ENCODE measurements around the gene CYP2C8.
"Not testable (repeated sequence)": the region's sequence is repeated elsewhere in the genome, so short reads cannot be mapped to it uniquely, and the experiment has no call there.

CYP2C8 gene

GRCh38 chr10:95071107-95071660 is 1.9 kb upstream of the CYP2C8 start:
- POLR2A ChIA-PET = no interaction called here
- no peak for DNase-seq (ENCODE audit: low read depth, low spot score)
- no peak for TF ChIP-seq CTCF (IDR thresholded peaks at IDR 0.05; ENCODE audit: insufficient read depth, low read length, missing control alignments)
- no peak overlapping the region for H3K4me3 ChIP-seq (ENCODE audit: low read depth, low read length)
- CTCF ChIA-PET = no interaction called here

GRCh38 chr10:95064125-95064524 is 5.2 kb downstream of the CYP2C8 start:
- DNase-seq (ENCODE audit: low read depth, low spot score); POLR2A ChIA-PET; H3K4me3 ChIP-seq (ENCODE audit: low read depth, low read length); CTCF ChIA-PET: not testable (repeated sequence)

- no peak overlapping the region for H3K4me3 ChIP-seq (ENCODE audit: low read depth, low read length)
- no peak for DNase-seq (ENCODE audit: low read depth, low spot score)
- CTCF ChIA-PET = no interaction called here
- TF ChIP-seq CTCF (IDR thresholded peaks at IDR 0.05; ENCODE audit: insufficient read depth, low read length, missing control alignments) = no peak
- POLR2A ChIA-PET = no interaction called here
Observed at GRCh38 chr10:95056744-95057363, 12.4 kb downstream of the CYP2C8 start.

GRCh38 chr10:95049919-95050318 is 19.4 kb downstream of the CYP2C8 start:
- ChIA-PET CTCF (no interaction called here), POLR2A (no interaction called here)
- no peak overlapping the region for H3K4me3 ChIP-seq (ENCODE audit: low read depth, low read length)
- no peak for TF ChIP-seq CTCF (IDR thresholded peaks at IDR 0.05; ENCODE audit: insufficient read depth, low read length, missing control alignments)
- no peak for DNase-seq (ENCODE audit: low read depth, low spot score)

- no peak overlapping the region for H3K4me3 ChIP-seq (ENCODE audit: low read depth, low read length)
- DNase-seq (ENCODE audit: low read depth, low spot score) = no peak
- POLR2A ChIA-PET = no interaction called here
- no peak for TF ChIP-seq CTCF (IDR thresholded peaks at IDR 0.05; ENCODE audit: insufficient read depth, low read length, missing control alignments)
- CTCF ChIA-PET = no interaction called here
Observed at GRCh38 chr10:95048206-95048605, 21.1 kb downstream of the CYP2C8 start.

- DNase-seq (ENCODE audit: low read depth, low spot score) = no peak
- no peak overlapping the region for H3K4me3 ChIP-seq (ENCODE audit: low read depth, low read length)
- TF ChIP-seq CTCF (IDR thresholded peaks at IDR 0.05; ENCODE audit: insufficient read depth, low read length, missing control alignments) = no peak
- ChIA-PET CTCF (no interaction called here), POLR2A (no interaction called here)
Observed at GRCh38 chr10:95039281-95039680, 30.0 kb downstream of the CYP2C8 start.
